Caco-2 (cell line): ENCODE measurements around the gene DMRTC1B. TPM values are rescaled to one million over a fixed set of nuclear protein-coding genes. Genes with fewer than 3 reads are reported as not detected.
"Not testable (repeated sequence)": the region's sequence is repeated elsewhere in the genome, so short reads cannot be mapped to it uniquely, and the experiment has no call there.

Source experiments
- BruUV-seq: library from RNA; stranded (reverse); fragments of 400-500 nt; replicated peaks from 2 replicates; lab custom pipeline; 2021; lab: Mats Ljungman, UMichigan
- CTCF ChIA-PET: fragments of 300-600 bp; sonication (Branson Sonifier 250); formaldehyde crosslinking; loops from one replicate; lab custom pipeline; 2022; ENCODE audit warnings: antibody characterized with exemption; lab: Charles Lee
- POLR2A ChIA-PET: fragments of 300-600 bp; sonication (Branson Sonifier 250); formaldehyde crosslinking; loops from one replicate; lab custom pipeline; 2022; ENCODE audit warnings: antibody characterized with exemption; lab: Charles Lee
- DNase-seq, 2 experiments: peaks; one replicate each; pipeline versions ENCODE4 v3.0.0 to v3.0.0-alpha.2; 2020 to 2022
- H3K27me3 ChIP-seq: replicated peaks from 2 replicates; pipeline ENCODE4 v1.6.0; 2011; ENCODE audit warnings: low read length; ENCODE audit not compliant: control insufficient read depth, insufficient read depth
- H3K36me3 ChIP-seq: 2 replicates; pipeline ENCODE4 v1.5.1; 2011; ENCODE audit warnings: low read length; ENCODE audit not compliant: control insufficient read depth, insufficient read depth
- H3K4me1 ChIP-seq: fragments of 250-450 bp; sonication (Bioruptor Pico); 2 replicates; pipeline ENCODE4 v1.5.1; 2020; ENCODE audit warnings: mild to moderate bottlenecking
- H3K4me3 ChIP-seq: 2 replicates; pipeline ENCODE4 v1.5.1; 2011; ENCODE audit warnings: low read depth, mild to moderate bottlenecking, control low read depth, low read length
- H3K9me3 ChIP-seq: fragments of 250-450 bp; sonication (Bioruptor Pico); 2 replicates; pipeline ENCODE4 v1.5.1; 2020; ENCODE audit warnings: mild to moderate bottlenecking, moderate library complexity
- H3K27ac Mint-ChIP-seq: one replicate; pipeline ENCODE4 v1.8.0; 2022; ENCODE audit warnings: mixed read lengths; ENCODE audit not compliant: unreplicated experiment
- H3K27me3 Mint-ChIP-seq: one replicate; pipeline ENCODE4 v1.8.0; 2022; ENCODE audit warnings: mixed read lengths; ENCODE audit not compliant: insufficient read depth, unreplicated experiment
- H3K36me3 Mint-ChIP-seq: one replicate; pipeline ENCODE4 v1.8.0; 2022; ENCODE audit warnings: mild to moderate bottlenecking, mixed read lengths; ENCODE audit not compliant: insufficient read depth, unreplicated experiment
- H3K4me1 Mint-ChIP-seq: one replicate; pipeline ENCODE4 v1.8.0; 2022; ENCODE audit warnings: low read depth, mixed read lengths; ENCODE audit not compliant: unreplicated experiment
- H3K4me3 Mint-ChIP-seq: one replicate; pipeline ENCODE4 v1.8.0; 2022; ENCODE audit warnings: mild to moderate bottlenecking, moderate library complexity, mixed read lengths; ENCODE audit not compliant: unreplicated experiment
- H3K9me3 Mint-ChIP-seq: one replicate; pipeline ENCODE4 v1.8.0; 2022; ENCODE audit warnings: mixed read lengths; ENCODE audit not compliant: unreplicated experiment
- intact Hi-C: fragments of 100-400 bp; cut with micrococcal nuclease; formaldehyde crosslinking; loops from one replicate; pipeline ENCODE4 v1.10.0; 2022; ENCODE audit not compliant: unreplicated experiment
- total RNA-seq: library from RNA; stranded (reverse); gene quantifications from 2 replicates; pipeline ENCODE4 v1.2.3, GENCODE V29; 2022

Gene DMRTC1B
- total RNA-seq, 1 experiment from 2014 or later = not detected

GRCh38 chrX:72788142-72788541 lies 11.5 kb downstream of the DMRTC1B start:
- H3K36me3 Mint-ChIP-seq, H3K4me3 ChIP-seq, H3K27me3 ChIP-seq, H3K36me3 ChIP-seq, POLR2A ChIA-PET, intact Hi-C loops, DNase-seq, CTCF ChIA-PET, H3K4me1 Mint-ChIP-seq, H3K4me1 ChIP-seq, BruUV-seq, H3K27ac Mint-ChIP-seq, H3K27me3 Mint-ChIP-seq, H3K9me3 ChIP-seq, H3K4me3 Mint-ChIP-seq, H3K9me3 Mint-ChIP-seq: not testable (repeated sequence)

GRCh38 chrX:72790390-72790789 lies 13.7 kb downstream of the DMRTC1B start:
- H3K36me3 ChIP-seq, H3K4me1 Mint-ChIP-seq, H3K27ac Mint-ChIP-seq, BruUV-seq, H3K36me3 Mint-ChIP-seq, H3K4me1 ChIP-seq, DNase-seq, H3K27me3 Mint-ChIP-seq, H3K27me3 ChIP-seq, POLR2A ChIA-PET, H3K9me3 Mint-ChIP-seq, H3K4me3 Mint-ChIP-seq, H3K4me3 ChIP-seq, H3K9me3 ChIP-seq, CTCF ChIA-PET, intact Hi-C loops: not testable (repeated sequence)

DNA sequence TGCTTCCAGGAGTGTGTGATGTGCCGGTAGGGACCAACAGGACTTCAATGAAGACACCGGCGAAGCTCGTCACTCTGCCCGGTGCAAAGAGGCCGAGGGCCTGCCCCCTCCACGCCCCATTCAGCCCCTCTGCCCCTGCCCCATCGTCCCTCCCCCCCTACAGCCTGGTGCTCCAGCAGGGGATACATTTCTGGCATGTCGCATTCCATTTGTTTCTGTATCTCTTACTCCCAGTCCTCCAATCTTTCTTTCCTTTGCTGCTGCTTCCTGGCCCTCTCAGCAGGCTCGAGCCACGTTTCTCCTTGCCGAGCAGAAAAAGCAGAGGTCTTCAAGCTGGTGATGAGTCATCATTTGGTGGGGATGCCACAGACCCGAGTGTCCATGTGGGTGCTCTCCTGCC lies 31.4 kb downstream of the DMRTC1B start, which contains the start of gene FAM236D:
TSS of gene FAM236D (minus strand) at position 101 of the 400 bp plus-strand sequence. CDS start at position 1, 100 bp downstream.
- H3K4me3 ChIP-seq, H3K27me3 ChIP-seq, H3K9me3 ChIP-seq, intact Hi-C loops, H3K27ac Mint-ChIP-seq, DNase-seq, H3K36me3 Mint-ChIP-seq, POLR2A ChIA-PET, H3K4me1 ChIP-seq, H3K36me3 ChIP-seq, H3K4me1 Mint-ChIP-seq, BruUV-seq, H3K27me3 Mint-ChIP-seq, H3K9me3 Mint-ChIP-seq, H3K4me3 Mint-ChIP-seq, CTCF ChIA-PET: not testable (repeated sequence)

DNA sequence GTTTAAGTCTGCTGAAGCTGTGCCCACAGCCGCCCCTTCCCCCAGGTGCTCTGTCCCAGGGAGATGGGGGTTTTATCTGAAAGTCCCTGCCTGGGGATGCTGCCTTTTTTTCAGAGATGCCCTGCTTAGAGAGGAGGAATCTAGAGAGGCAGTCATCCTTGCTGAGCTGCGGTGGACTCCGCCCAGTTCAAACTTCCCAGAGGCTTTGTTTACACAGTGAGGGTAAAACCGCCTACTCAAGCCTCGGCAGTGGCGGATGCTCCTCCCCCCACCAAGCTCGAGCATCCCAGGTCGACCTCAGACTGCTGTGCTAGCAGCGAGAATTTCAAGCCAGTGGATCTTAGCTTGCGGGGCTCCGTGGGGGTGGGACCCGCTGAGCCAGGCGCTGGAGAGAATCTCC lies 54.0 kb downstream of the DMRTC1B start:
- H3K9me3 Mint-ChIP-seq, H3K9me3 ChIP-seq, H3K4me1 Mint-ChIP-seq, DNase-seq, H3K36me3 Mint-ChIP-seq, intact Hi-C loops, H3K27me3 Mint-ChIP-seq, POLR2A ChIA-PET, CTCF ChIA-PET, BruUV-seq, H3K36me3 ChIP-seq, H3K4me3 Mint-ChIP-seq, H3K4me1 ChIP-seq, H3K27me3 ChIP-seq, H3K27ac Mint-ChIP-seq, H3K4me3 ChIP-seq: not testable (repeated sequence)

DNA sequence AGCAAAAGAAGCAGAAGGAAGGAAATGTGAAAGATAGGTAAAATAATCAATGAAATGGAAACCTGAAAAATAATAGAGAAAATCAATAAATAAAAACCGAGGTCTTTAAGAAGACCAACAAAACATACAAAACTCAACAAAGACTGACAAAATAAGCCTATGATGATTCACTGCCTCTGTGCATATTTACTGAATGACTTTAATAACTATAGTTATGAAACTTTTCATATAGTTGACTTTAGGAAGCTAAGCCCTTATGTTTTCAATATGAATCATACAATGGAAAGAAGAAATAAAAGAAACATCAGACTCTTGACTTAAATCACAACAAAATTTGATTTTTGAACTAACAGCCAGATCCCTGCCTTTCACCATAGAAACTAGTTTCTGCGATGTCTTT lies 60.8 kb downstream of the DMRTC1B start:
- H3K27me3 ChIP-seq, DNase-seq, H3K4me3 ChIP-seq, H3K4me1 ChIP-seq, H3K27me3 Mint-ChIP-seq, H3K36me3 Mint-ChIP-seq, H3K27ac Mint-ChIP-seq, CTCF ChIA-PET, BruUV-seq, H3K9me3 ChIP-seq, H3K36me3 ChIP-seq, H3K9me3 Mint-ChIP-seq, intact Hi-C loops, POLR2A ChIA-PET, H3K4me1 Mint-ChIP-seq, H3K4me3 Mint-ChIP-seq: not testable (repeated sequence)

DNA sequence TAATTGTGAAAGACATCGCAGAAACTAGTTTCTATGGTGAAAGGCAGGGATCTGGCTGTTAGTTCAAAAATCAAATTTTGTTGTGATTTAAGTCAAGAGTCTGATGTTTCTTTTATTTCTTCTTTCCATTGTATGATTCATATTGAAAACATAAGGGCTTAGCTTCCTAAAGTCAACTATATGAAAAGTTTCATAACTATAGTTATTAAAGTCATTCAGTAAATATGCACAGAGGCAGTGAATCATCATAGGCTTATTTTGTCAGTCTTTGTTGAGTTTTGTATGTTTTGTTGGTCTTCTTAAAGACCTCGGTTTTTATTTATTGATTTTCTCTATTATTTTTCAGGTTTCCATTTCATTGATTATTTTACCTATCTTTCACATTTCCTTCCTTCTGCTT lies 106.2 kb downstream of the DMRTC1B start:
- intact Hi-C loops, CTCF ChIA-PET, H3K36me3 ChIP-seq, H3K36me3 Mint-ChIP-seq, POLR2A ChIA-PET, H3K4me3 Mint-ChIP-seq, BruUV-seq, H3K4me3 ChIP-seq, H3K9me3 ChIP-seq, H3K27ac Mint-ChIP-seq, H3K4me1 ChIP-seq, DNase-seq, H3K4me1 Mint-ChIP-seq, H3K27me3 Mint-ChIP-seq, H3K27me3 ChIP-seq, H3K9me3 Mint-ChIP-seq: not testable (repeated sequence)

DNA sequence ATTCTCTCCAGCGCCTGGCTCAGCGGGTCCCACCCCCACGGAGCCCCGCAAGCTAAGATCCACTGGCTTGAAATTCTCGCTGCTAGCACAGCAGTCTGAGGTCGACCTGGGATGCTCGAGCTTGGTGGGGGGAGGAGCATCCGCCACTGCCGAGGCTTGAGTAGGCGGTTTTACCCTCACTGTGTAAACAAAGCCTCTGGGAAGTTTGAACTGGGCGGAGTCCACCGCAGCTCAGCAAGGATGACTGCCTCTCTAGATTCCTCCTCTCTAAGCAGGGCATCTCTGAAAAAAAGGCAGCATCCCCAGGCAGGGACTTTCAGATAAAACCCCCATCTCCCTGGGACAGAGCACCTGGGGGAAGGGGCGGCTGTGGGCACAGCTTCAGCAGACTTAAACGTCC lies 113.0 kb downstream of the DMRTC1B start:
- H3K27me3 Mint-ChIP-seq, BruUV-seq: not testable (repeated sequence)

More for the DNA sequence above, 113.0 kb downstream of the DMRTC1B start:
- CTCF ChIA-PET, H3K36me3 ChIP-seq, H3K4me3 Mint-ChIP-seq, H3K9me3 Mint-ChIP-seq, H3K4me1 Mint-ChIP-seq, intact Hi-C loops, POLR2A ChIA-PET, H3K4me1 ChIP-seq, H3K36me3 Mint-ChIP-seq, DNase-seq, H3K4me3 ChIP-seq, H3K27ac Mint-ChIP-seq, H3K9me3 ChIP-seq, H3K27me3 ChIP-seq: not testable (repeated sequence)
